ENCODE measurements around the gene TES. TPM values are rescaled to one million over a fixed set of nuclear protein-coding genes. Genes with fewer than 3 reads are reported as not detected.
A peak's percentile ranks its signal among the peaks of the same experiment; 100 is the strongest.

Gene TES
- total RNA-seq, 4 donors from 2014 or later = 115 to 189 (median 146) TPM

DNA sequence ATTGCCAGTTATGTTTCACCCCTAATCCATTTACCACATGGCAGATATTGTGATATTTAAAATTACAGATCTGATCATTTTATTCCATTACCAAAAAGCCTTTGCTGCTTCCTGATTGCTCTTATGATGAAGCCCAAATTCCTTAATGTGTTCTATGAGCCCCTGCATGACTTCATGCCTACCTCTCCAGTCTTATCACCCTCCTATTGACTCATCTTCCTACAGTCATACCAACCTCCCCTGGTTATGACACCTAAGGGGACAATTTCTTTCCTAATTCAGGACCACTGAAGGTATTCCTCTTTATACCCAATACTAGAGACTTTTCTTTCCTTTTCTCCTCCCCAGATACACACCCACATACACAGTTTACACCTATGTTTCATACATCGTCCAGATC, 36.0 kb downstream of the TES start:
- no peak overlapping the region for H3K4me3 ChIP-seq
- no peak for DNase-seq
- no peak for TF ChIP-seq POLR2A (IDR thresholded peaks at IDR 0.05)
- TF ChIP-seq CTCF (IDR thresholded peaks at IDR 0.05) = no peak
- no peaks in the 10 kb centered on the region for H3K27me3 ChIP-seq
- H3K27ac ChIP-seq = no peak overlapping the region
- intact Hi-C loops (cut with DNase I; ENCODE audit: low total_unique reads) = no loop called here
- no peaks in the 10 kb centered on the region for H3K4me1 ChIP-seq
- no peaks in the 10 kb centered on the region for H3K36me3 ChIP-seq
- H3K9me3 ChIP-seq = no peaks in the 10 kb centered on the region

- Histone ChIP-seq H3K27ac (no peak overlapping the region), H3K36me3 (no peaks in the 10 kb centered on the region), H3K27me3 (no peaks in the 10 kb centered on the region), H3K4me3 (no peak overlapping the region), H3K4me1 (no peaks in the 10 kb centered on the region), H3K9me3 (no peaks in the 10 kb centered on the region)
- intact Hi-C loops (cut with DNase I; ENCODE audit: low total_unique reads) = loop anchor here (10.0 kb wide), 1 partner anchor 555 kb away; no protein-coding TSS in a partner anchor
- TF ChIP-seq CTCF (IDR thresholded peaks at IDR 0.05) = peak in 2 of 4 experiments; percentile 6 to 24
- no peak for TF ChIP-seq POLR2A (IDR thresholded peaks at IDR 0.05)
- DNase-seq = no peak
Observed at GRCh38 chr7:116249969-116250553, 39.7 kb downstream of the TES start.

DNA sequence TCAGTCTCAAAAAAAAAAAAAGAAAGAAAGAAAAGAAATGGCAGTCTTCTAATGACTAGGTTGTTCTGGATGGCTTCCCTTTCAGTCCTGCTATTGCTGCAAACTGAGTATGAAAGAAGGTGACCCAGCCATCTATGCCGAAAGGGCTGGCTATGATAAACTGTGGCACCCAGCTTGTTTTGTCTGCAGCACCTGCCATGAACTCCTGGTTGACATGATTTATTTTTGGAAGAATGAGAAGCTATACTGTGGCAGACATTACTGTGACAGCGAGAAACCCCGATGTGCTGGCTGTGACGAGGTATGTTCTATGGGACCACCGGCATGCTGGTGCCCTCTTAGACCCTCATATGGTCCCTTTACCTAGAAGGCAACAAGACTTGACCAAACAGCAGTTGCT, 41.3 kb downstream of the TES start:
- intact Hi-C loops (cut with DNase I; ENCODE audit: low total_unique reads) = loop anchor here (10.0 kb wide), 1 partner anchor 553 kb away; no protein-coding TSS in a partner anchor
- TF ChIP-seq CTCF (IDR thresholded peaks at IDR 0.05) (no peak), POLR2A (IDR thresholded peaks at IDR 0.05) (no peak)
- DNase-seq = no peak

DNA sequence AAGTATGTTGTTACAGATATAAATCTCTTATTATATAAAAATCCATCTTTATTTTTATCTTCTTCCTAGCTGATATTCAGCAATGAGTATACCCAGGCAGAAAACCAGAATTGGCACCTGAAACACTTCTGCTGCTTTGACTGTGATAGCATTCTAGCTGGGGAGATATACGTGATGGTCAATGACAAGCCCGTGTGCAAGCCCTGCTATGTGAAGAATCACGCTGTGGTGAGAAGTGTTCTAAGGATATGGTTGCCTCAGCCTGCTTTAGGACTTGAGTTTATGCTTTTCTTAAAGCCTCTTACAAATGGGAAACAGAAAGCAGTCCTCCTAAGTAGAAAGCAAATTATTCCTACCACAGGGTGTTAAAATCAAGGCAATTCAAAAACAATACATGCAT, 41.9 kb downstream of the TES start:
- TF ChIP-seq CTCF (IDR thresholded peaks at IDR 0.05) (no peak), POLR2A (IDR thresholded peaks at IDR 0.05) (no peak)
- no peak for DNase-seq
- intact Hi-C loops (cut with DNase I; ENCODE audit: low total_unique reads) = loop anchor here (10.0 kb wide), 1 partner anchor 553 kb away; no protein-coding TSS in a partner anchor
- Histone ChIP-seq H3K27ac (no peak overlapping the region), H3K27me3 (no peaks in the 10 kb centered on the region), H3K4me1 (no peaks in the 10 kb centered on the region), H3K9me3 (no peaks in the 10 kb centered on the region), H3K36me3 (no peaks in the 10 kb centered on the region), H3K4me3 (no peak overlapping the region)

More for the DNA sequence above, 41.3 kb downstream of the TES start:
- no peaks in the 10 kb centered on the region for H3K36me3 ChIP-seq
- H3K27me3 ChIP-seq = no peaks in the 10 kb centered on the region
- no peaks in the 10 kb centered on the region for H3K4me1 ChIP-seq
- H3K27ac ChIP-seq = no peak overlapping the region
- H3K4me3 ChIP-seq = no peak overlapping the region
- no peaks in the 10 kb centered on the region for H3K9me3 ChIP-seq

DNA sequence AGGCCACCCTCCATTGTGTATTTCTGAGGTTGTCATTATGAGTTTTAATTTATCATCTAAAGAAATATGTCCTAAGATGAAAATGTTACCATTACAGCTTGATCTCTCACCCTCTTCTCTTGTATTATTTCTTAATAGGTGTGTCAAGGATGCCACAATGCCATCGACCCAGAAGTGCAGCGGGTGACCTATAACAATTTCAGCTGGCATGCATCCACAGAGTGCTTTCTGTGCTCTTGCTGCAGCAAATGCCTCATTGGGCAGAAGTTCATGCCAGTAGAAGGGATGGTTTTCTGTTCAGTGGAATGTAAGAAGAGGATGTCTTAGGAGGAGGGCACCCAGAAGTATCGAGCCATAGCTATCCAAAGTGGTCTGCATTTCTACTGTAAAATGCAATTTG, 46.8 kb downstream of the TES start:
- H3K9me3 ChIP-seq = no peaks in the 10 kb centered on the region
- no peak for DNase-seq
- H3K27me3 ChIP-seq = no peaks in the 10 kb centered on the region
- no peaks in the 10 kb centered on the region for H3K4me1 ChIP-seq
- no peaks in the 10 kb centered on the region for H3K36me3 ChIP-seq
- no peak overlapping the region for H3K4me3 ChIP-seq
- no peak overlapping the region for H3K27ac ChIP-seq
- intact Hi-C loops (cut with DNase I; ENCODE audit: low total_unique reads) = loop anchor here (5.0 to 10.0 kb wide), 2 partner anchors 330 to 548 kb away; no protein-coding TSS in a partner anchor
- TF ChIP-seq POLR2A (IDR thresholded peaks at IDR 0.05) (no peak), CTCF (IDR thresholded peaks at IDR 0.05) (no peak)

All from uterus (tissue), 4 donors.